Fibroblast of pulmonary artery (primary cell): ENCODE data around the gene PLAAT2.

Experiments
- DNase-seq: peaks from one replicate; pipeline ENCODE4 v3.0.0-alpha.2; 2010; ENCODE audit warnings: low read depth
- H3K4me3 ChIP-seq: replicated peaks from 2 replicates; pipeline ENCODE4 v1.5.1; 2011; ENCODE audit warnings: low read depth, mild to moderate bottlenecking, control low read depth, low read length, moderate library complexity
- TF ChIP-seq, protein P1 (sequence below): IDR thresholded peaks from 2 replicates; pipeline ENCODE4 v1.5.1; 2011; ENCODE audit warnings: mild to moderate bottlenecking, control low read depth, low read length, inconsistent platforms; ENCODE audit errors: missing control alignments

The PLAAT2 gene

DNA sequence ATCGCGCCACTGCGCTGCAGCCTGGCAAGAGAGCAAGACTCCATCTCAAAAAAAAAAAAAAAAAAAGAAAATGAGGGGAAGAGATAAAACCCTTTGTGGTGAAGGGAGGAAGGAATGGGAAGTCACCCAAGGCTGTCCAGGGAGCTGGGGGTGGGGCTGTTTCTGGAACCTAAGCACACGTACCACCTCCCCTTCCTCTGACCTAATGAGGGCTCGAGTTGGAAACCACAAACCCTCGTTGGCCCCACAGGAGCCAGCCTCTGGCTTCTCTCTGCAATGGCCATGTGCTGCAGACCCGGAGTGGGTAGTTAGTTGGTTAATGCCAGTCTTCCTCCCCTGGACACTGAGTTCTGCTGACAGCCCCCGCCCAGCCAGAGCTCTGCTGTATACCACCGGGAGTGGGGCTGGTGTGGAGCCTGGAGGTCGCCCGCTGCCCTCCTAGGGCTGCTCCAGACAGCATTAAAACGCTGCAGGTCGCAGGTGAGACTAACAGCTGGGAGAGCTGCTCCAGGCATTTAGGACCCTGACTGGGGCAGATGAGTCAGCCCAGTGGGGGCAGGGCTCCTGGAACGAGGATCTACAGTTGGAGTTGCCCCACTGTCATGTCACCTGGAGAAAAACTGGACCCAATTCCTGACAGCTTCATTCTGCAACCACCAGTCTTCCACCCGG is 57.2 kb downstream of the PLAAT2 start, which contains the start of gene LGALS12:
Gene LGALS12 (plus strand): TSS at position 228 of the 672 bp plus-strand sequence. CDS start 375 bp downstream, at position 603.
- DNase-seq: peak; percentile 79
- no peak within 1 kb of the TSS for H3K4me3 ChIP-seq
- TF ChIP-seq, protein P1, sequence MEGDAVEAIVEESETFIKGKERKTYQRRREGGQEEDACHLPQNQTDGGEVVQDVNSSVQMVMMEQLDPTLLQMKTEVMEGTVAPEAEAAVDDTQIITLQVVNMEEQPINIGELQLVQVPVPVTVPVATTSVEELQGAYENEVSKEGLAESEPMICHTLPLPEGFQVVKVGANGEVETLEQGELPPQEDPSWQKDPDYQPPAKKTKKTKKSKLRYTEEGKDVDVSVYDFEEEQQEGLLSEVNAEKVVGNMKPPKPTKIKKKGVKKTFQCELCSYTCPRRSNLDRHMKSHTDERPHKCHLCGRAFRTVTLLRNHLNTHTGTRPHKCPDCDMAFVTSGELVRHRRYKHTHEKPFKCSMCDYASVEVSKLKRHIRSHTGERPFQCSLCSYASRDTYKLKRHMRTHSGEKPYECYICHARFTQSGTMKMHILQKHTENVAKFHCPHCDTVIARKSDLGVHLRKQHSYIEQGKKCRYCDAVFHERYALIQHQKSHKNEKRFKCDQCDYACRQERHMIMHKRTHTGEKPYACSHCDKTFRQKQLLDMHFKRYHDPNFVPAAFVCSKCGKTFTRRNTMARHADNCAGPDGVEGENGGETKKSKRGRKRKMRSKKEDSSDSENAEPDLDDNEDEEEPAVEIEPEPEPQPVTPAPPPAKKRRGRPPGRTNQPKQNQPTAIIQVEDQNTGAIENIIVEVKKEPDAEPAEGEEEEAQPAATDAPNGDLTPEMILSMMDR: no peak

DNA sequence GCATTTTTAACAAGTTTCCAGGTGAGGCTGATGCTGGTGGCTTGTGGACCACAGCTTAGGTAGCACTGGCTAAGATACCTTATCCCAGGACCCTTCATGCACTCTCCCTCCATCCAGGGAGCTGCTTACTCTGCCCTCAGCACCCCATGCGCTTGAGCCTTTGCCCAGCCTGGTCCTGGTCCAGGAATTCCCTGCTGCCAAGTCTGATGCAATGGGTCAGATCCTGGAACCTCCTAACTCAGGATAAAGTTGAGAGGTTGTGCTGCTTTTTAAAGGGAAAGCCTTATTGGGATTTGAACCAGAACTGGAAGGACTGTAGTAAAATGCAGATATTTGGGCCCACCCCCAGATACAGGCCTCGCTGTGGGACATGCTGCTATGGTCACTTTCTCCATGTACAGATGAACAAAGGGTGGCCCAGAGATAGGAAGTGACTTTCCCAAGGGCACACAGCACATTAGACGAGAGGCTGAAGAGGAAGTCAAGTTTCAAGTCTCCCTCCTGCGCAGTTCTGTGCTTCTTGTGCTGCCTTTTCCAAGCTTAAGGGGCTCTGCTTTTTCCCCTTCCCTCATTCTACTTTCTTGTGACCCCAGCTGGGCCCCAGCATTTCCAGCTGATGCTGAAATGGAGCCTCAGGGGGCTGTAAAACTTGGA is 58.1 kb downstream of the PLAAT2 start:
- TF ChIP-seq, protein P1: no peak
- peak; percentile 35 for DNase-seq
- H3K4me3 ChIP-seq: no peak overlapping the region

DNA sequence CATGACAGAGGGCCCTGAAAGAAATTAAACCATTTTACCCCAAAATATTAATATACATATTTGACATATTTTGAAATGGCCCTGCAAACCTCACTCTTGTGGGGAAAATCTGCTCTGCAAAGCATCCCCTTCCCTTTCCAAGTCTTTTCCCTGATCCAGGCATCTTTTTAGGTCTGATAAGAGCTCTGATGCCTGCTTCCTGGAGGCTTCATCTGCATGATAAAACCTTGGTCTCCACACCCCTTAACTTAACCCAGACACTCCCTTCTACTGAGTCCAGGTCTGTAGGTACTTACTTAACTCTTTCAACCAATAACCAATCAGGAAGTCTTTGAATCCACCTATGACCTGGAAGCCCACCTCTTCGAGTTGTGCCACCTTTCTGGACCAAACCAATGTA is 59.1 kb downstream of the PLAAT2 start:
- no peak for DNase-seq
- TF ChIP-seq, protein P1: no peak
- no peak overlapping the region for H3K4me3 ChIP-seq

DNA sequence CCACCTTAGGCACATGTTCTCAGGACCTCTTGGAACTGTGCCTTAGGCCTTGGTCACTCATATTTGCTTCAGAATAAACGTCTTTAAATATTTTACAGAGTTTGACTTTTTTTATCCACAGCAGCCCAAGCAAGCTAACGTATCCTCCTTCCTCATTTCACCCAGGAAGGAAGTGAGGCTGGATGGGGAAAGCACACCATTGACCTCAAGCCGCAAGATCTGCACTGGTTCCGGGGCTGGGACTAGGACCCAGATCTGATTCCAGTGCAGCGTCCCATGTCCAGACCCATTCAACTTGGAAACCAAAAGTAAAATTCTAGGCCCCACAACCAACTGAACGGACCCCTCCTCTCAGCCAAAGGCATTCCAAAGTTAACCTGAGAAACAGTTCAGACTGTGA is 59.7 kb downstream of the PLAAT2 start:
- TF ChIP-seq, protein P1: no peak
- H3K4me3 ChIP-seq: no peak overlapping the region
- no peak for DNase-seq
